Measurements from ENCODE around the gene ZNF3.

- no peak for TF ChIP-seq CTCF (conservative IDR thresholded peaks at IDR 0.05; ENCODE audit: low read length)
- no peak for TF ChIP-seq EZH2phosphoT487 (IDR thresholded peaks at IDR 0.05; ENCODE audit: borderline replicate concordance)
Observed at GRCh38 chr7:100124301-100125230, 43.0 kb upstream of the ZNF3 start.
